ENCODE results near the gene PSTPIP2. TPM values are rescaled to one million over a fixed set of nuclear protein-coding genes. Genes with fewer than 3 reads are reported as not detected.

The PSTPIP2 gene
- total and polyA plus RNA-seq, 2 of the 8 experiments (the other 6 are each of a cell fraction or from before 2014, with no cell fraction given) = 1.8 to 2.4 TPM

GRCh38 chr18:46042571-46043123 is 29.4 kb downstream of the PSTPIP2 start:
- Histone ChIP-seq H2BK5ac (ENCODE audit: low read depth, low read length) (no peak overlapping the region), H3K4ac (replicated peaks; ENCODE audit: insufficient read length, low read depth, low read length) (no peak overlapping the region), H2BK15ac (ENCODE audit: low read length) (no peak overlapping the region), H4K5ac (ENCODE audit: insufficient read length, low read depth, low read length) (no peak overlapping the region), H3K9ac (replicated peaks in 1 of 4; ENCODE audit: extremely low read depth in 1 of 4, low read depth in 3 of 4, low read length in 3 of 4) (no peak overlapping the region), H3K4me3 (ENCODE audit: extremely low read depth in 1 of 4, insufficient read depth in 2 of 4, low read depth in 3 of 4, low read length in 4 of 4) (no peak overlapping the region), H3K18ac (ENCODE audit: extremely low read depth, low read length) (no peak overlapping the region), H2BK12ac (ENCODE audit: low read depth, low read length) (peak overlapping the region; percentile 42; the same call in 1 of the 2 replicates), H3K9me3 (ENCODE audit: insufficient read depth in 2 of 2, low read depth in 1 of 2, low read length in 1 of 2) (no peaks in the 10 kb centered on the region), H4K91ac (replicated peaks; ENCODE audit: insufficient read length, low read length) (no peak overlapping the region), H3K36me3 (ENCODE audit: control insufficient read depth in 2 of 4, insufficient read depth in 4 of 4, low read length in 3 of 4) (no peaks in the 10 kb centered on the region), H3K27ac (ENCODE audit: low read depth, low read length) (no peak overlapping the region), H3K14ac (ENCODE audit: insufficient read length) (no peak overlapping the region), H2BK120ac (replicated peaks; ENCODE audit: low read depth, low read length) (no peak overlapping the region), H3K79me1 (ENCODE audit: low read depth, low read length) (no peaks in the 10 kb centered on the region), H3K23ac (ENCODE audit: insufficient read length) (no peak overlapping the region), H3K4me1 (replicated peaks in 1 of 4; ENCODE audit: control insufficient read depth in 3 of 4, insufficient read depth in 4 of 4, low read length in 3 of 4) (peaks cover 0 to 8% (median 2%) of the 10 kb centered on the region in 4 experiments; a peak in 2 of 7 replicates), H3K79me2 (ENCODE audit: control insufficient read depth in 1 of 2, insufficient read depth in 2 of 2, low read length in 2 of 2) (no peaks in the 10 kb centered on the region), H4K8ac (ENCODE audit: extremely low read depth, insufficient read depth, low read length) (no peak overlapping the region), H3K4me2 (ENCODE audit: insufficient read depth in 1 of 2, low read depth in 2 of 2, low read length in 2 of 2) (0 out of 4 replicates have a peak overlapping the region, but pooled peaks of 1 of the 2 experiments have one; percentile 24), H2AFZ (ENCODE audit: low read length) (no peak overlapping the region), H2AK5ac (ENCODE audit: low read depth, low read length) (no peak overlapping the region), H2BK20ac (ENCODE audit: low read length) (no peak overlapping the region), H4K20me1 (replicated peaks in 1 of 2; ENCODE audit: control insufficient read depth in 1 of 2, insufficient read depth in 2 of 2, low read length in 2 of 2) (no peaks in the 10 kb centered on the region), H3K27me3 (replicated peaks in 1 of 4; ENCODE audit: control insufficient read depth in 3 of 4, extremely low read depth in 1 of 4, insufficient read depth in 3 of 4, low read length in 3 of 4) (no peaks in the 10 kb centered on the region), H3K23me2 (ENCODE audit: low read depth, low read length) (no peaks in the 10 kb centered on the region), H3K56ac (replicated peaks; ENCODE audit: insufficient read length, low read depth, low read length) (no peak overlapping the region)
- FAIRE-seq (no peak), DNase-seq (ENCODE audit: low read depth in 1 of 2, low spot score in 2 of 2) (no peak)
- POLR2A ChIA-PET (ENCODE audit: partially characterized antibody) = interaction anchor here (1.0 kb wide), 1 partner anchor 88 kb away, joined by 3 read pairs; no protein-coding TSS in a partner anchor
- CTCF ChIA-PET (ENCODE audit: partially characterized antibody) = interaction anchor here (0.7 to 2.3 kb wide), 4 partner anchors 9 to 378 kb away, joined by 3 to 6 read pairs (median 4); no protein-coding TSS in a partner anchor
- WGBS, 2 experiments (ENCODE audit: extremely low coverage in 1 of 2, insufficient coverage in 1 of 2, insufficient read length in 1 of 2, insufficient replicate concordance in 2 of 2, low coverage in 1 of 2, low lambda C conversion rate in 2 of 2, missing lambda C conversion rate in 1 of 2) = 73% methylated on average over 3 of the region's 3 CpGs; no CpG with 5 or more reads in 1 of the 2 experiments
- TF ChIP-seq SP1 (IDR thresholded peaks at IDR 0.05; ENCODE audit: low read depth, low read length) (no peak), ASH2L (IDR thresholded peaks at IDR 0.05; ENCODE audit: low read length) (no peak), BACH1 (IDR thresholded peaks at IDR 0.05; ENCODE audit: low read length) (no peak), MAX (IDR thresholded peaks at IDR 0.05) (no peak), SP2 (IDR thresholded peaks at IDR 0.05; ENCODE audit: low read length) (no peak), TAF7 (optimal IDR thresholded peaks at IDR 0.05; ENCODE audit: borderline replicate concordance, low read depth, low read length) (no peak), PHF8 (conservative IDR thresholded peaks at IDR 0.05; ENCODE audit: low read depth, low read length) (no peak), NANOG (IDR thresholded peaks at IDR 0.05; ENCODE audit: insufficient read depth, low read depth, low read length, poor library complexity, severe bottlenecking) (no peak), SAP30 (IDR thresholded peaks at IDR 0.05; ENCODE audit: insufficient read depth, insufficient replicate concordance, low read length) (no peak)
- TF ChIP-seq, protein P1, sequence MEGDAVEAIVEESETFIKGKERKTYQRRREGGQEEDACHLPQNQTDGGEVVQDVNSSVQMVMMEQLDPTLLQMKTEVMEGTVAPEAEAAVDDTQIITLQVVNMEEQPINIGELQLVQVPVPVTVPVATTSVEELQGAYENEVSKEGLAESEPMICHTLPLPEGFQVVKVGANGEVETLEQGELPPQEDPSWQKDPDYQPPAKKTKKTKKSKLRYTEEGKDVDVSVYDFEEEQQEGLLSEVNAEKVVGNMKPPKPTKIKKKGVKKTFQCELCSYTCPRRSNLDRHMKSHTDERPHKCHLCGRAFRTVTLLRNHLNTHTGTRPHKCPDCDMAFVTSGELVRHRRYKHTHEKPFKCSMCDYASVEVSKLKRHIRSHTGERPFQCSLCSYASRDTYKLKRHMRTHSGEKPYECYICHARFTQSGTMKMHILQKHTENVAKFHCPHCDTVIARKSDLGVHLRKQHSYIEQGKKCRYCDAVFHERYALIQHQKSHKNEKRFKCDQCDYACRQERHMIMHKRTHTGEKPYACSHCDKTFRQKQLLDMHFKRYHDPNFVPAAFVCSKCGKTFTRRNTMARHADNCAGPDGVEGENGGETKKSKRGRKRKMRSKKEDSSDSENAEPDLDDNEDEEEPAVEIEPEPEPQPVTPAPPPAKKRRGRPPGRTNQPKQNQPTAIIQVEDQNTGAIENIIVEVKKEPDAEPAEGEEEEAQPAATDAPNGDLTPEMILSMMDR (IDR thresholded peaks at IDR 0.05; ENCODE audit: control extremely low read depth in 1 of 3, insufficient read depth in 1 of 3, low read depth in 1 of 3, low read length in 3 of 3) = no peak
